Measurements from ENCODE around the gene TSGA10IP.

TSGA10IP gene

GRCh38 chr11:66008468-66009101 is 63.3 kb downstream of the TSGA10IP start:
- no peak for DNase-seq

Measured in NCI-H146 (cell line).